Thyroid gland (tissue), 4 donors: ENCODE results near the gene SHISAL1. TPM values are rescaled to one million over a fixed set of nuclear protein-coding genes. Genes with fewer than 3 reads are reported as not detected.
"Not testable (repeated sequence)": the region's sequence is repeated elsewhere in the genome, so short reads cannot be mapped to it uniquely, and the experiment has no call there.

ENCODE experiments used
- DNase-seq, 2 donors: peaks; one replicate each; pipeline ENCODE4 v3.0.0-alpha.2; 2019
- H3K27ac ChIP-seq, 3 donors: fragments of 200-600 bp; sonication (generic); 1 replicate in 2 of 3; 2 replicates in 1 of 3; pipeline ENCODE4 v1.5.1; 2016 to 2019; ENCODE audit warnings: mild to moderate bottlenecking in 1 of 3, moderate library complexity in 1 of 3
- H3K27me3 ChIP-seq: fragments of 200-600 bp; sonication (generic); one replicate; pipeline ENCODE4 v1.5.1; 2019
- H3K36me3 ChIP-seq, 2 donors: fragments of 200-600 bp; sonication (generic); one replicate each; pipeline ENCODE4 v1.5.1; 2016 to 2019
- H3K4me1 ChIP-seq, 2 donors: fragments of 200-600 bp; sonication (generic); one replicate each; pipeline ENCODE4 v1.5.1; 2017 to 2019
- H3K4me3 ChIP-seq, 3 donors: fragments of 200-600 bp; sonication (generic); replicated peaks in 1 of 3; 1 replicate in 2 of 3; 2 replicates in 1 of 3; pipeline ENCODE4 v1.5.1; 2016; ENCODE audit warnings: mild to moderate bottlenecking in 1 of 3
- H3K9me3 ChIP-seq: fragments of 200-600 bp; sonication (generic); one replicate; pipeline ENCODE4 v1.5.1; 2017
- POLR2A ChIP-seq, 2 donors: fragments of 450-650 bp; IDR thresholded peaks; one replicate each; pipeline ENCODE4 v1.6.1; 2017; ENCODE audit warnings: antibody characterized with exemption in 2 of 2, mild to moderate bottlenecking in 2 of 2, moderate library complexity in 1 of 2
- WGBS, 2 donors: methylation state at CpG; one replicate each; pipeline ENCODE4 v1.1.5; 2017; 5-methylcytosine and 5-hydroxymethylcytosine counted together
- intact Hi-C: fragments of 100-400 bp; cut with DNase I; formaldehyde crosslinking; loops from one replicate; pipeline ENCODE4 v1.15.1; 2023
- total RNA-seq, 4 donors: library from RNA; depleted of rRNA; stranded (reverse); fragments of >200 nt; gene quantifications; one replicate each; pipeline ENCODE4 v1.2.3, GENCODE V29; 2016
- TF ChIP-seq, protein P1 (sequence below), 6 experiments: fragments of 200-600 bp in 3 of 6; fragments of 450-650 bp in 3 of 6; sonication (generic) in 3 of 6; IDR thresholded peaks; one replicate each; pipeline ENCODE4 v1.5.1; 2016 to 2019; ENCODE audit warnings: antibody characterized with exemption in 6 of 6, mild to moderate bottlenecking in 2 of 6, inconsistent platforms in 1 of 6, moderate library complexity in 1 of 6

Gene SHISAL1
- total RNA-seq, 4 donors from 2014 or later, result 0.22 to 1.9 (median 1.0) TPM

DNA sequence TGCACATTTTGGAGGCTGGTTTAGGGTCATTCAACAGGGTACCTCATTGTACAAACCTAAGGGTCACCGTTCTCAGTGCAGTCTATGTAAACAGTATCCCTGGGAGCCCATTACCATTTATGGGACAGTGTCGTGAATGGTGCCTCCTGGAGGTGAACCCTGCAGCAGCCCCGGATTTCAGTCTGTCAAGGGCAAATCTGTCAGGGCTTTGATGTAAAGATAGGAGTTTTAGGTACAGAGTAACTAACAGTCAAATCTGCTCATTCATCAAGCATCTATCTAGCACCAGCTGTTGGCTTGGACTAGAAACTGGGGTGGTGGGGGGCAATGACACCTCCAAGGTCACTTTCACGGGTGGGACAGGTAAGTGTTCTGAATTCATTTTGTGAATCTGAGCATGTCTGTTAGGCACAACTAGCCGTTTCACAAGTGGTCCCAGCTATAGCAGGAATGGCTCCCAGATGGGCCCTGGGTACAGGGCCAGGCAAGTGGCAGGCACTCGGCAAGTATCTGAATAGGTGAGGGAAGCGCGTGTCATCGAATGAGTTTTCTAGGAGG lies 68.4 kb downstream of the SHISAL1 start:
- Histone ChIP-seq H3K36me3 (no peaks in the 10 kb centered on the region), H3K27me3 (no peaks in the 10 kb centered on the region), H3K4me1 (no peaks in the 10 kb centered on the region), H3K4me3 (no peak overlapping the region), H3K9me3 (no peaks in the 10 kb centered on the region), H3K27ac (no peak overlapping the region)
- TF ChIP-seq, protein P1, sequence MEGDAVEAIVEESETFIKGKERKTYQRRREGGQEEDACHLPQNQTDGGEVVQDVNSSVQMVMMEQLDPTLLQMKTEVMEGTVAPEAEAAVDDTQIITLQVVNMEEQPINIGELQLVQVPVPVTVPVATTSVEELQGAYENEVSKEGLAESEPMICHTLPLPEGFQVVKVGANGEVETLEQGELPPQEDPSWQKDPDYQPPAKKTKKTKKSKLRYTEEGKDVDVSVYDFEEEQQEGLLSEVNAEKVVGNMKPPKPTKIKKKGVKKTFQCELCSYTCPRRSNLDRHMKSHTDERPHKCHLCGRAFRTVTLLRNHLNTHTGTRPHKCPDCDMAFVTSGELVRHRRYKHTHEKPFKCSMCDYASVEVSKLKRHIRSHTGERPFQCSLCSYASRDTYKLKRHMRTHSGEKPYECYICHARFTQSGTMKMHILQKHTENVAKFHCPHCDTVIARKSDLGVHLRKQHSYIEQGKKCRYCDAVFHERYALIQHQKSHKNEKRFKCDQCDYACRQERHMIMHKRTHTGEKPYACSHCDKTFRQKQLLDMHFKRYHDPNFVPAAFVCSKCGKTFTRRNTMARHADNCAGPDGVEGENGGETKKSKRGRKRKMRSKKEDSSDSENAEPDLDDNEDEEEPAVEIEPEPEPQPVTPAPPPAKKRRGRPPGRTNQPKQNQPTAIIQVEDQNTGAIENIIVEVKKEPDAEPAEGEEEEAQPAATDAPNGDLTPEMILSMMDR (IDR thresholded peaks at IDR 0.05), result no peak
- no peak for TF ChIP-seq POLR2A (IDR thresholded peaks at IDR 0.05)
- no peak for DNase-seq
- intact Hi-C loops, result no loop called here
- WGBS, 2 donors, result 88 to 92% methylated on average over 9 of the region's 9 CpGs

DNA sequence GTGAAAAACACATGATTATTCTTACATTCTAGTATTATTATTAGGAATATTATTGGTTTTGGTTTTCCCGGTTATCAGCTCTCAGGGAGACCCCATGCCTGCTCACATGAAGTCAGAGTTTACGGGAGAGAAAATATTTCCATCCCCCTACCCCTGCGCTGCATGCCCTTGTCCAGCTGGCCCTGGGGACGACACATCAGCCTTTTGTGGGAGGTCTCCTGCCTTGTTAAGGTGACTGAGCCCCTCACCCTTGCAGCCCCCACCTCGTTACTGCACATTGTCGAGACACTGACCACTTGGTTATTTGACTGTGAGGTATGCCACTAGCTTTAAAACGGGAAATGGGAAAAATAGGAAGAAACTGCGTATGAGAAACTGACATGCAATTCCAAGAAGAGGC lies 69.0 kb downstream of the SHISAL1 start:
- Histone ChIP-seq H3K36me3 (no peaks in the 10 kb centered on the region), H3K4me1 (no peaks in the 10 kb centered on the region), H3K27ac (no peak overlapping the region), H3K9me3 (no peaks in the 10 kb centered on the region), H3K27me3 (no peaks in the 10 kb centered on the region), H3K4me3 (no peak overlapping the region)
- TF ChIP-seq, protein P1 (IDR thresholded peaks at IDR 0.05), result no peak
- TF ChIP-seq POLR2A (IDR thresholded peaks at IDR 0.05), result no peak
- WGBS, 2 donors, result 87 to 88% methylated on average over 8 of the region's 8 CpGs
- DNase-seq, result no peak
- intact Hi-C loops, result no loop called here

DNA sequence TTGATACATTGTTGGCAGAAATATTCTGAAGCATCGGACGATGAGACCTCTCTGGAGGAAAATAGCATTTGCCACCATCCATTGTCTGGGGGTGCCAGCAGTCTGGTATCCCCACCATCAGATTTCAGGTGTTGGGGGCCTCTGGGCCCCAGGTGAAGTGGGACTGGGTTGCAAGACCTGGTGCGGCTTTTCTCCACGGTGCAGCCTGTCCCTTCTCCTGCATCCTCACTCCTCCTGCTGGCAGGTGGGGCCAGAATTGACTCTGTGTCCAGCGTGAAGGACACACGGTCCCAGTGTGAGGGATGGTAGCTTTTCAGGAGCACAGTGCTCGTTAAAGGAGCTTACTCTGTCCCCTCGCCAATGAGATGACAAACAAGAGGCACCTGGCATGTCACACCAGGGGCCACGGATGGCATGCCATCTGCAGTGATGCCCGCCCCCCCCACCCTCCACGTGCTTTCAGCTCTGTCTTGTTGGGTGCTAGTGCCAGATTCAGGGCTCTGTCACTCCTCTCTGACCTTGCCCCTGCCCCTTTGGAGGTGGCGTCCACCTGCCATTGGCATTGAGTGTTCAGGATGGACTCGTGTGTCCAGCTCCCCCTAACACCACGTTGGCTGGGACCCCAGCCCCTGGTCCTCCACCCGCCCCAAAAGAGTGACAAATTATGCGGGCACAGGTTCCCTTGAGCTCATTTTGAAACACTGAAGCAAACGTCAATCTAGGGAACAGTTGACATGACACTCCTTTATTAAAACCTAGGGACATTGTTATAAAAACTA lies 69.6 kb downstream of the SHISAL1 start:
- Histone ChIP-seq H3K27ac (no peak overlapping the region), H3K27me3 (no peaks in the 10 kb centered on the region), H3K9me3 (no peaks in the 10 kb centered on the region), H3K4me1 (no peaks in the 10 kb centered on the region), H3K36me3 (no peaks in the 10 kb centered on the region), H3K4me3 (no peak overlapping the region)
- 78 to 87% methylated on average over 15 to 17 of the region's 17 CpGs for WGBS, 2 donors
- TF ChIP-seq POLR2A (IDR thresholded peaks at IDR 0.05), result no peak
- TF ChIP-seq, protein P1 (IDR thresholded peaks at IDR 0.05), result no peak
- no peak for DNase-seq
- intact Hi-C loops, result no loop called here

DNA sequence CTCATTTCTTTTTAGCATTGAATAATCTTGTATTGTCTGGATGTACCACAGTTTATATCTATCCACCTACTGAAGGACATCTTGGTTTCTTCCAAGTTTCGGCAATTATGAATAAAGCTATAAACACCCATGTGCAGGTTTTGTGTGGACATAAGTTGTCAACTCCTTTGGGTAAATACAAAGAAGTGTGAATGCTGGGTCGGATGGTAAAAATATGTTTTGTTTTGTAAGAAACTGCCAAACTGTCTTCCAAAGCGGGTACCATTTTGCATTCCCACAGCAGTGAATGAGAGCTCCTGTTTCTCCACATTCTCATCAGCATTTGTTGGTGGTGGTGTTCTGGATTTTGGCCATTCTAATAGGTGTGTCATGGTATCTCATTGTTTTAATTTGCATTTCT lies 71.6 kb downstream of the SHISAL1 start:
- H3K4me3 ChIP-seq, DNase-seq, H3K36me3 ChIP-seq, H3K9me3 ChIP-seq, H3K4me1 ChIP-seq, H3K27ac ChIP-seq, H3K27me3 ChIP-seq, intact Hi-C loops: not testable (repeated sequence)
- 91 to 93% methylated on average over 3 of the region's 3 CpGs for WGBS, 2 donors

DNA sequence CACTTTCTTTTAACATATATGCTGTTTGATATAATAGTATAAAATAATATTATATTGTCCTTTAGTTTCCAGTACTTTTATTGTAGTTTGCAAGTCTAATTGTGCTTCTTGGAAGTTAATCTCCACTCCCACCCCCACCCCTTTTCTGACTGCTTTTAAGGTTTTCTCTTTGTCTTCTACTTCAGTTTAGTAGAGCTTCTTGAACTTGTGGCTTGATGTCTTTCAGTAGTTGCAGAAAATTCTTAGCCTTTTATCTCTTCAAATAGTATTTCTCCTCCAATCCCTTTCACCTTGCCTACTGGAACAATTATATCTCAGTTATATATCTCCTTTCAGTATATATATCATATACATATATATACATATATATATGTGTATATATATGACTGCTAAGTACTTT lies 75.5 kb downstream of the SHISAL1 start:
- Histone ChIP-seq H3K9me3 (no peaks in the 10 kb centered on the region), H3K4me1 (no peaks in the 10 kb centered on the region), H3K27me3 (no peaks in the 10 kb centered on the region), H3K36me3 (no peaks in the 10 kb centered on the region), H3K27ac (no peak overlapping the region), H3K4me3 (no peak overlapping the region)
- no peak for DNase-seq
- intact Hi-C loops, result no loop called here
- no peak for TF ChIP-seq POLR2A (IDR thresholded peaks at IDR 0.05)
- TF ChIP-seq, protein P1 (IDR thresholded peaks at IDR 0.05), result no peak

DNA sequence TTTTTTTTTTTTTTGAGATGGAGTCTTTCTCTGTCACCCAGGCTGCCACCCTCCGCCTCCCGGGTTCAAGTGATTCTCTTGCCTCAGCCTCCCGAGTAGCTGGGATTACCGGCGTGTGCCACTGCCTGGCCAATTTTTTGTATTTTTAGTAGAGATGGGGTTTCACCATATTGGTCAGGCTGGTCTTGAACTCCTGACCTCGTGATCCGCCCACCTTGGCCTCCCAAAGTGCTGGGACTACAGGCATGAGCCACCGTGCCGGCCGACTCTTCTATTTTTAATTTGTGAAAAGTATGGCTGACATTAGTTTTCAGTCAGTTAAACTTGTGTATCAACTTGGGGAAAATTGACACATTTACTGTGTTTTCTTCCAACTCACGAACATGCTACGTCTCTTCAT lies 78.4 kb downstream of the SHISAL1 start:
- H3K4me1 ChIP-seq, H3K27me3 ChIP-seq, H3K27ac ChIP-seq, intact Hi-C loops, H3K4me3 ChIP-seq, DNase-seq, H3K36me3 ChIP-seq, H3K9me3 ChIP-seq: not testable (repeated sequence)
- 94 to 97% methylated on average over 12 of the region's 12 CpGs for WGBS, 2 donors
